Gastrocnemius medialis (tissue), 4 donors: ENCODE data around the gene RNF175. TPM values are rescaled to one million over a fixed set of nuclear protein-coding genes. Genes with fewer than 3 reads are reported as not detected.
A peak's percentile ranks its signal among the peaks of the same experiment; 100 is the strongest.

Source experiments
- ATAC-seq, 2 donors: fragments of 150-250 bp; one replicate each; pipeline ENCODE4 v1.9.1; 2016
- DNase-seq, 2 donors: peaks; one replicate each; pipeline ENCODE4 v3.0.0-alpha.2; 2019
- H3K27ac ChIP-seq, 4 donors: fragments of 200-600 bp; sonication (generic); 1 replicate in 1 of 4; 2 replicates in 3 of 4; pipeline ENCODE4 v1.5.1; 2016 to 2018; ENCODE audit warnings: mild to moderate bottlenecking in 2 of 4, moderate library complexity in 1 of 4
- H3K27me3 ChIP-seq, 3 donors: fragments of 200-600 bp; sonication (generic) in 2 of 3; 1 replicate in 1 of 3; 2 replicates in 2 of 3; pipeline versions ENCODE4 v1.5.1 to v1.6.0; 2016 to 2019; ENCODE audit warnings: mild to moderate bottlenecking in 1 of 3, moderate library complexity in 1 of 3
- H3K36me3 ChIP-seq, 2 donors: fragments of 200-600 bp; sonication (generic) in 1 of 2; one replicate each; pipeline ENCODE4 v1.5.1; 2017 to 2018
- H3K4me1 ChIP-seq, 2 donors: fragments of 200-600 bp; sonication (generic) in 1 of 2; one replicate each; pipeline ENCODE4 v1.5.1; 2016 to 2017; ENCODE audit warnings: mild to moderate bottlenecking in 2 of 2
- H3K4me3 ChIP-seq, 4 donors: fragments of 200-600 bp; sonication (generic) in 3 of 4; 1 replicate in 1 of 4; 2 replicates in 3 of 4; pipeline ENCODE4 v1.5.1; 2016 to 2019; ENCODE audit warnings: mild to moderate bottlenecking in 2 of 4
- H3K9me3 ChIP-seq, 3 donors: fragments of 200-600 bp; sonication (generic) in 2 of 3; 1 replicate in 1 of 3; 2 replicates in 2 of 3; pipeline ENCODE4 v1.5.1; 2016 to 2019
- POLR2A ChIP-seq, 2 donors: fragments of 450-650 bp; IDR thresholded peaks; one replicate each; pipeline ENCODE4 v1.6.1; 2017; ENCODE audit warnings: antibody characterized with exemption in 2 of 2, mild to moderate bottlenecking in 2 of 2, moderate library complexity in 2 of 2
- in situ Hi-C, 4 donors: fragments of 200-750 bp; cut with MboI; loops; one replicate each; pipeline versions ENCODE4 v1.15.0 to v1.8.0; 2017; ENCODE audit warnings: low sequenced_read_pairs in 4 of 4
- intact Hi-C: fragments of 100-400 bp; cut with DNase I; formaldehyde crosslinking; loops from one replicate; pipeline ENCODE4 v1.15.1; 2023; ENCODE audit warnings: low total_unique reads
- total RNA-seq, 4 donors: library from RNA; depleted of rRNA; stranded (reverse); fragments of >200 nt; gene quantifications; one replicate each; pipeline versions ENCODE4 v1.1.0 to v1.2.3, GENCODE V29; 2016
- TF ChIP-seq, protein P1 (sequence below), 5 experiments: fragments of 450-650 bp in 3 of 5; fragments of 200-600 bp in 2 of 5; sonication (generic) in 2 of 5; IDR thresholded peaks in 4 of 5; conservative IDR thresholded peaks in 1 of 5; 1 replicate in 4 of 5; 2 replicates in 1 of 5; pipeline ENCODE4 v1.5.1; 2016 to 2019; ENCODE audit warnings: antibody characterized with exemption in 5 of 5, mild to moderate bottlenecking in 3 of 5, moderate library complexity in 3 of 5

RNF175 gene
- total RNA-seq, 4 donors from 2014 or later, result 1.2 TPM; not detected in 3

DNA sequence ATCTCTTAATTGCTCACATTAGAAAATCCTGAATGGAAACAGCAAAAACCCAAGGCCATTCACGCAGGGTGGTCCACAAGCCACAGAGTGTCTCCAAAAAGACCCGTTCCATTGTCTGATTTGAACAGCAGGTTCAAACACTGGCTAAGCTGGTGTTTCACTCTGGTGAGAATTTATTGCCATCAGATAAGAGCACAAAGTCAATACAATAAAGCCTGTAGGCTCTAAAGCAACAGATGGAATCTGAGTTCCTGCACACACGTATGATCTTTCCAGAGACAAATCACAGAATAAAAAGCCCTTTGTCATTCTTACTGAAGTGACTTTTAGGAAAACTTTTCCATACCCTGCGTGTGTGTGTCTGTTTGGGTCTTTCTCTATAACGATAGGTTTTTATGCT, 34.2 kb upstream of the RNF175 start:
- no peak overlapping the region for H3K27ac ChIP-seq
- in situ Hi-C loops (loop anchor here in 1 of 4 donors (25.0 kb wide), 1 partner anchor 518 kb away; no protein-coding TSS in a partner anchor), intact Hi-C loops (loop anchor here (10.0 kb wide), 1 partner anchor 211 kb away; no protein-coding TSS in a partner anchor)
- H3K4me1 ChIP-seq, result peaks cover 0 to 12% of the 10 kb centered on the region in 2 donors
- peaks cover 42 to 52% (median 47%) of the 10 kb centered on the region in 3 donors for H3K27me3 ChIP-seq
- H3K36me3 ChIP-seq, result no peaks in the 10 kb centered on the region
- ATAC-seq (no peak), DNase-seq (no peak)
- no peak overlapping the region for H3K4me3 ChIP-seq
- H3K9me3 ChIP-seq, result no peaks in the 10 kb centered on the region
- TF ChIP-seq POLR2A (IDR thresholded peaks at IDR 0.05), result no peak
- TF ChIP-seq, protein P1, sequence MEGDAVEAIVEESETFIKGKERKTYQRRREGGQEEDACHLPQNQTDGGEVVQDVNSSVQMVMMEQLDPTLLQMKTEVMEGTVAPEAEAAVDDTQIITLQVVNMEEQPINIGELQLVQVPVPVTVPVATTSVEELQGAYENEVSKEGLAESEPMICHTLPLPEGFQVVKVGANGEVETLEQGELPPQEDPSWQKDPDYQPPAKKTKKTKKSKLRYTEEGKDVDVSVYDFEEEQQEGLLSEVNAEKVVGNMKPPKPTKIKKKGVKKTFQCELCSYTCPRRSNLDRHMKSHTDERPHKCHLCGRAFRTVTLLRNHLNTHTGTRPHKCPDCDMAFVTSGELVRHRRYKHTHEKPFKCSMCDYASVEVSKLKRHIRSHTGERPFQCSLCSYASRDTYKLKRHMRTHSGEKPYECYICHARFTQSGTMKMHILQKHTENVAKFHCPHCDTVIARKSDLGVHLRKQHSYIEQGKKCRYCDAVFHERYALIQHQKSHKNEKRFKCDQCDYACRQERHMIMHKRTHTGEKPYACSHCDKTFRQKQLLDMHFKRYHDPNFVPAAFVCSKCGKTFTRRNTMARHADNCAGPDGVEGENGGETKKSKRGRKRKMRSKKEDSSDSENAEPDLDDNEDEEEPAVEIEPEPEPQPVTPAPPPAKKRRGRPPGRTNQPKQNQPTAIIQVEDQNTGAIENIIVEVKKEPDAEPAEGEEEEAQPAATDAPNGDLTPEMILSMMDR (IDR thresholded peaks at IDR 0.05 in 4 of 5, conservative IDR thresholded peaks at IDR 0.05 in 1 of 5), result no peak

DNA sequence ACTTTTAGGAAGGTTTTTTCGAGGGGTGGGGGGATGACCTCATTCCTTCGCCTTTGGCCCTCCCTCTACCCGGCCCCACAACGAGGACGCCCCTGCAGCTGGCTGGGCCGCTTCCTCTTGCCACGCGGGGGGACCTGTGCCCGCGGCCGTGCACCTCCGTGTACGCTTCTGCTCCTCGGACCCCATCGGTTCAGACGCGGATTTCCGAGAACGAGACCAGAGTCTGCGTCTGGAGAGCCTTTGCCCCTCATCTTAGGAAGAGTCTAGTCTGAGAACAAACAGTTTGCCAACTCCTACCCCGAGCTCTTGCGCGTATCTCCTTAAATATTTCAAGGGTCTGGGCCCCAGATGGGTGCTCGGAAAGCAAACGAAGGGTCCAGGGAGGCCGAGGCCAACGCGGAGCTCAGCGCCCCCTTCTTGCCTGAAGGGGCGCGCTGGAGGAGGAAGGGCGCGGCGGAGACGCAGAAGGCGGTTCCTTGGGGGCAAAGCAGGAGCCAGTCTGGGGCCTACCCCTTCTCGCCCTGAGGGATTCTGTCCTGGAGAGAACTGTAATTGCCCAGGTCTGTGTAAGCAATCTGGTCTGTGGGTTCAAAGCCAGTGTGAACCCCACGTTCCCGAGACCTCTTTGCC, 32.9 kb upstream of the RNF175 start:
- in situ Hi-C loops (loop anchor here in 1 of 4 donors (25.0 kb wide), 1 partner anchor 520 kb away; no protein-coding TSS in a partner anchor), intact Hi-C loops (loop anchor here (10.0 kb wide), 1 partner anchor 212 kb away; no protein-coding TSS in a partner anchor)
- peaks cover 54 to 63% (median 59%) of the 10 kb centered on the region in 3 donors for H3K27me3 ChIP-seq
- no peaks in the 10 kb centered on the region for H3K9me3 ChIP-seq
- no peak for DNase-seq
- H3K27ac ChIP-seq, result no peak overlapping the region
- no peaks in the 10 kb centered on the region for H3K36me3 ChIP-seq
- peaks cover 0 to 16% of the 10 kb centered on the region in 2 donors for H3K4me1 ChIP-seq
- ATAC-seq, result no peak
- peak overlapping the region in 3 of 4 donors; percentile 1 to 44 (median 6) for H3K4me3 ChIP-seq
- TF ChIP-seq, protein P1 (IDR thresholded peaks at IDR 0.05 in 4 of 5, conservative IDR thresholded peaks at IDR 0.05 in 1 of 5), result no peak
- TF ChIP-seq POLR2A (IDR thresholded peaks at IDR 0.05), result no peak

DNA sequence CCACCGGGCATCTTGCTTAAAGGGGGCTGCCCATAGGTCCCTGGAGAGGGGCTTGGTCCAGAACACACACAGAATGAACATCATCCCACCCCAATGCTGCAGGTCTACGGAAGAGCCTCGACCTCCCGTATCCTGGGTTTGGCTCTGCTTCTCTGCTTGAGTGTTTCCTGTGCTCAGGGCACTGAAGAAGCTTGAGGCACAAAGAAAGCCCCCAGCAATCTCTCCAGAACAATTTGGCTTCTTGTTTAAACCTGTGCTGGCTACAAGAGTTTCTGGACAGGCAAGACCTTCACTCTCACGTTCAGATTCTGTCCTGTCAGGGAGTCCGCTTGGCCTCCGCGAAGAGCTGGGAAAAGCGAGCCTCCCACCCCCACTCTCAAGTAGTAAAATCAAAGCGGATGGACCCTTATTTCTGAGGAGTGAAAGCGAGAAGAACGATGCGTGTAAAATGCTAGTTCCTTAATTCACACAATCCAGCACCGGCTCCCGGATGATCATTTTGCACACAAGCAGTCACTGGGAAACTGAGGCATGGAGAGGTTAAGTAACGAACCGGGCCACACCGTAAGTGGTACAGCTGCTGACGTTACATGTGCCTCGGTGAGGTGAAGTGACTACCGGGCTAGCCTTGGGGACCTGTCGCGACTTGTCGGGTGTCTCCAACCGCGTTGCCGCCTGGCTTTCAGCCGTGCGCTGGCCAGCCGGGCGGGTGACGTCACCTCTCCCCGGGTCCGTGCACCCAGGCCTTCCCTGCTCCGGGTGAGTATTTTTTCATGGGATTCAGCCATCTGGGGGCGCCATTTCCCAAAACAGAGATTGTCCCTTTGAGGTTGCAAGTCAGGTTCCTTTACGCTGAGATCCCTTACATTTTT, 32.2 kb upstream of the RNF175 start:
- Histone ChIP-seq H3K4me3 (peak overlapping the region; percentile 1 to 44 (median 10)), H3K36me3 (no peaks in the 10 kb centered on the region), H3K27me3 (peaks cover 62 to 70% (median 66%) of the 10 kb centered on the region in 3 donors), H3K9me3 (no peaks in the 10 kb centered on the region), H3K27ac (no peak overlapping the region), H3K4me1 (peaks cover 0 to 16% of the 10 kb centered on the region in 2 donors)
- intact Hi-C loops (loop anchor here (10.0 kb wide), 1 partner anchor 213 kb away; no protein-coding TSS in a partner anchor), in situ Hi-C loops (loop anchor here in 1 of 4 donors (25.0 kb wide), 1 partner anchor 520 kb away; no protein-coding TSS in a partner anchor)
- ATAC-seq, result peak in 1 of 2 donors; percentile 49
- peak in 1 of 2 donors; percentile 37 for DNase-seq
- no peak for TF ChIP-seq POLR2A (IDR thresholded peaks at IDR 0.05)
- TF ChIP-seq, protein P1 (IDR thresholded peaks at IDR 0.05 in 4 of 5, conservative IDR thresholded peaks at IDR 0.05 in 1 of 5), result peak in 1 of 5 experiments; percentile 19

DNA sequence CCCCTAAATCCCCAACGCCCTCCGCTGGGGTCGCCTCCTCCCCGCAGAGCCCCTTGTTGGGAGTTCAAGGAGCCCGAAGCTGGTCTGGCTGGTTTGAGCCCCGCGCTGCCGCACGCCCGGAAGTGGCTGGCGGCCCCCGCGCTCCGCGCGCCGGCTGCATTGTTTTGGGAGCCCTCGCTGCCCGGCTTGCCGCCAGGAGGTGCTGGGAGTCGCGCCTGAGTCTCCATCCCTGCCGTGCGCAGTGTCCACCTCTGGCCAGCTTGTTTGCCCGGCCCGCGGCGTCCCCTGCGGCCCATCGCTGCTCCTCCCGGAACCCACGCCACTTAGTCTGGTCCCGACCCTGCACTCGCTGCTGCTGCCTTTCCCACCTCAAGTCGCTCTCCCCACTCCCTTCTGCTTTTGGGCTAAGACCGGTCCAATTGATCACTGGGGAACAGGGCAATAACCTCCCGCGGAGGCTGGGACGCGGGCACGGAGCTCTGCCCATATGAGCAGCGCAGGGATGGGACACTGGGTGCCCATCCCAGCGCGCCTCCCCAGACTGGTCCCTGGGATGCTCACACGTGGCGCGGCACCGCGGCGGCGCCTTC, 31.2 kb upstream of the RNF175 start:
- peaks cover 66 to 76% (median 69%) of the 10 kb centered on the region in 3 donors for H3K27me3 ChIP-seq
- ATAC-seq, result no peak
- TF ChIP-seq, protein P1 (IDR thresholded peaks at IDR 0.05 in 4 of 5, conservative IDR thresholded peaks at IDR 0.05 in 1 of 5), result no peak
- no peak for TF ChIP-seq POLR2A (IDR thresholded peaks at IDR 0.05)
- no peak overlapping the region for H3K27ac ChIP-seq
- in situ Hi-C loops (loop anchor here in 1 of 4 donors (25.0 kb wide), 1 partner anchor 521 kb away; no protein-coding TSS in a partner anchor), intact Hi-C loops (loop anchor here (10.0 kb wide), 1 partner anchor 214 kb away; no protein-coding TSS in a partner anchor)
- peak overlapping the region in 3 of 4 donors; percentile 21 to 41 (median 29) for H3K4me3 ChIP-seq
- no peaks in the 10 kb centered on the region for H3K36me3 ChIP-seq
- peaks cover 0 to 16% of the 10 kb centered on the region in 2 donors for H3K4me1 ChIP-seq
- H3K9me3 ChIP-seq, result no peaks in the 10 kb centered on the region
- no peak for DNase-seq
